Upper lobe of left lung (tissue), 4 donors: ENCODE results near the gene SLC22A13.

Source experiments
- CTCF ChIP-seq, 6 experiments: fragments of 450-650 bp in 4 of 6; fragments of 200-600 bp in 2 of 6; sonication (generic) in 2 of 6; IDR thresholded peaks; one replicate each; pipeline ENCODE4 v1.5.1; 2016 to 2019; ENCODE audit warnings: antibody characterized with exemption in 6 of 6
- EP300 ChIP-seq, 4 donors: sonication (generic); formaldehyde crosslinking; IDR thresholded peaks; one replicate each; pipeline ENCODE4 v1.5.1; 2017; ENCODE audit warnings: antibody characterized with exemption in 4 of 4, control low read depth in 2 of 4
- POLR2AphosphoS5 ChIP-seq, 2 donors: sonication (generic); formaldehyde crosslinking; IDR thresholded peaks; one replicate each; pipeline ENCODE4 v1.5.1; 2017; ENCODE audit warnings: antibody characterized with exemption in 2 of 2

GRCh38 chr3:38274864-38275649, 9.4 kb downstream of the SLC22A13 start:
- TF ChIP-seq CTCF (IDR thresholded peaks at IDR 0.05), result no peak
- no peak for TF ChIP-seq POLR2AphosphoS5 (IDR thresholded peaks at IDR 0.05)
- no peak for TF ChIP-seq EP300 (IDR thresholded peaks at IDR 0.05)
